Erythroblast (primary cell): ENCODE data around the gene CRNKL1.

Experiments used
- GATA1 ChIP-seq: IDR thresholded peaks from 2 replicates; pipeline ENCODE4 v1.6.1; 2011; ENCODE audit warnings: low read depth, mild to moderate bottlenecking, control low read depth, low read length, moderate library complexity
- POLR2A ChIP-seq: IDR thresholded peaks from 2 replicates; pipeline ENCODE4 v1.6.1; 2011; ENCODE audit warnings: mild to moderate bottlenecking, low read length

DNA sequence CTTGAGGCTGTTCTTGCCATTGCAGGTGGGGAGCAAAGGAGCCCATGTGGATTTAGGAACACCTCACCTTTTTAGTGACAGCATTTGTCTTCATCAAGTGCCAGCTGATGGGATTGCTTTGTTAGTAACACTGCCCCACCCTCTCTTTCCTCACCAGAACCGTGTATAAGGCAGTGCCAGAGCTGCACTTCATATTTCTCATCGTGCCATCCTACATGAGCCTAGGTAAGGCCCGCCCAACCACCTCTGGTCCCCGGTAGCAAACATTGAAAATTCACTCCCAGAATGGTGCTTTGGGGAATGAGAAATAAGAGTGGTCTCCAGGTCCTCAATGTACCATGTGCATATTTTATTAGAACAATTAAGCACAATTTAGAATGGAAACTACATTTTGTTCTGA, 22.8 kb upstream of the CRNKL1 start:
- no peak for TF ChIP-seq POLR2A
- TF ChIP-seq GATA1 = no peak
